ENCODE results near the gene ARSB.

DNA sequence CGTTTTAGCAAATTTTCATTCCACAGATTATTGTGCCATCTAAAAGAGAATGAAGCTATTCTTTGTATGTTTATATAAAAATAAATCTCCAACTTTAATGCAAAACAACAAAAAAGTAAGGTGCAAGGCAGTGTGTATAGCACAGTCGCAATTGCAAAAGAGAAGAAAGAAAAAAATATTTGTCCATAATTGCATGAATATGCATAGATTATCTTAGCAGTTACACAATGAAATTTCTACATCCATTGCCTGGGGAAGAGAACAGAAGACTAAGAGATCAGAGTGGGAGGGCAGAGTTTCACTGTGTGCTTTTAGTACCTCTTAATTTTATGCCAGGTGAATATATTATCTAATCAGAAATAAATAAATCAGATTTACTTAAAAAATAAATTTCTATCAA is 250.2 kb downstream of the ARSB start:
- TF ChIP-seq, protein P1, sequence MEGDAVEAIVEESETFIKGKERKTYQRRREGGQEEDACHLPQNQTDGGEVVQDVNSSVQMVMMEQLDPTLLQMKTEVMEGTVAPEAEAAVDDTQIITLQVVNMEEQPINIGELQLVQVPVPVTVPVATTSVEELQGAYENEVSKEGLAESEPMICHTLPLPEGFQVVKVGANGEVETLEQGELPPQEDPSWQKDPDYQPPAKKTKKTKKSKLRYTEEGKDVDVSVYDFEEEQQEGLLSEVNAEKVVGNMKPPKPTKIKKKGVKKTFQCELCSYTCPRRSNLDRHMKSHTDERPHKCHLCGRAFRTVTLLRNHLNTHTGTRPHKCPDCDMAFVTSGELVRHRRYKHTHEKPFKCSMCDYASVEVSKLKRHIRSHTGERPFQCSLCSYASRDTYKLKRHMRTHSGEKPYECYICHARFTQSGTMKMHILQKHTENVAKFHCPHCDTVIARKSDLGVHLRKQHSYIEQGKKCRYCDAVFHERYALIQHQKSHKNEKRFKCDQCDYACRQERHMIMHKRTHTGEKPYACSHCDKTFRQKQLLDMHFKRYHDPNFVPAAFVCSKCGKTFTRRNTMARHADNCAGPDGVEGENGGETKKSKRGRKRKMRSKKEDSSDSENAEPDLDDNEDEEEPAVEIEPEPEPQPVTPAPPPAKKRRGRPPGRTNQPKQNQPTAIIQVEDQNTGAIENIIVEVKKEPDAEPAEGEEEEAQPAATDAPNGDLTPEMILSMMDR (IDR thresholded peaks at IDR 0.05; ENCODE audit: insufficient read depth, low read length): no peak
- TF ChIP-seq GABPA (IDR thresholded peaks at IDR 0.05; ENCODE audit: low read depth): no peak
- TF ChIP-seq, protein P2, sequence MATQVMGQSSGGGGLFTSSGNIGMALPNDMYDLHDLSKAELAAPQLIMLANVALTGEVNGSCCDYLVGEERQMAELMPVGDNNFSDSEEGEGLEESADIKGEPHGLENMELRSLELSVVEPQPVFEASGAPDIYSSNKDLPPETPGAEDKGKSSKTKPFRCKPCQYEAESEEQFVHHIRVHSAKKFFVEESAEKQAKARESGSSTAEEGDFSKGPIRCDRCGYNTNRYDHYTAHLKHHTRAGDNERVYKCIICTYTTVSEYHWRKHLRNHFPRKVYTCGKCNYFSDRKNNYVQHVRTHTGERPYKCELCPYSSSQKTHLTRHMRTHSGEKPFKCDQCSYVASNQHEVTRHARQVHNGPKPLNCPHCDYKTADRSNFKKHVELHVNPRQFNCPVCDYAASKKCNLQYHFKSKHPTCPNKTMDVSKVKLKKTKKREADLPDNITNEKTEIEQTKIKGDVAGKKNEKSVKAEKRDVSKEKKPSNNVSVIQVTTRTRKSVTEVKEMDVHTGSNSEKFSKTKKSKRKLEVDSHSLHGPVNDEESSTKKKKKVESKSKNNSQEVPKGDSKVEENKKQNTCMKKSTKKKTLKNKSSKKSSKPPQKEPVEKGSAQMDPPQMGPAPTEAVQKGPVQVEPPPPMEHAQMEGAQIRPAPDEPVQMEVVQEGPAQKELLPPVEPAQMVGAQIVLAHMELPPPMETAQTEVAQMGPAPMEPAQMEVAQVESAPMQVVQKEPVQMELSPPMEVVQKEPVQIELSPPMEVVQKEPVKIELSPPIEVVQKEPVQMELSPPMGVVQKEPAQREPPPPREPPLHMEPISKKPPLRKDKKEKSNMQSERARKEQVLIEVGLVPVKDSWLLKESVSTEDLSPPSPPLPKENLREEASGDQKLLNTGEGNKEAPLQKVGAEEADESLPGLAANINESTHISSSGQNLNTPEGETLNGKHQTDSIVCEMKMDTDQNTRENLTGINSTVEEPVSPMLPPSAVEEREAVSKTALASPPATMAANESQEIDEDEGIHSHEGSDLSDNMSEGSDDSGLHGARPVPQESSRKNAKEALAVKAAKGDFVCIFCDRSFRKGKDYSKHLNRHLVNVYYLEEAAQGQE (IDR thresholded peaks at IDR 0.05; ENCODE audit: insufficient replicate concordance, low read depth): no peak
- no peak for TF ChIP-seq POLR2AphosphoS5 (IDR thresholded peaks at IDR 0.05; ENCODE audit: low read depth)
- no peak for TF ChIP-seq SPI1 (IDR thresholded peaks at IDR 0.05; ENCODE audit: borderline replicate concordance, low read depth)
